Stimulated activated naive B cell treated with anti-CD40 and anti-IgM and Interleukin-4, amounts not matched to agents 10 μg/mL and 1 μg/mL and 100 μg/mL, for 72 hours (primary cell): ENCODE results near the gene NCOA3.
"Not testable (repeated sequence)": the region's sequence is repeated elsewhere in the genome, so short reads cannot be mapped to it uniquely, and the experiment has no call there.

Source experiments
- ATAC-seq, 2 donors: fragments of 150-1000 bp; cut with Tn5 transposase; replicated peaks; 2 replicates each; pipeline ENCODE4 v1.10.0; 2021; ENCODE audit warnings: moderate library complexity in 1 of 2
- DNase-seq: peaks from one replicate; pipeline ENCODE4 v3.0.0; 2021
- H3K27ac Mint-ChIP-seq: one replicate; pipeline ENCODE4 v1.8.0; 2022; ENCODE audit warnings: mild to moderate bottlenecking, mixed read lengths
- H3K27me3 Mint-ChIP-seq, 2 donors: one replicate each; pipeline ENCODE4 v1.8.0; 2022; ENCODE audit warnings: mixed read lengths in 2 of 2
- H3K36me3 Mint-ChIP-seq, 2 donors: one replicate each; pipeline ENCODE4 v1.8.0; 2022; ENCODE audit warnings: mixed read lengths in 2 of 2, mild to moderate bottlenecking in 1 of 2
- H3K4me1 Mint-ChIP-seq, 2 donors: one replicate each; pipeline ENCODE4 v1.8.0; 2022; ENCODE audit warnings: mixed read lengths in 2 of 2, mild to moderate bottlenecking in 1 of 2
- H3K4me3 Mint-ChIP-seq, 2 donors: one replicate each; pipeline ENCODE4 v1.8.0; 2022; ENCODE audit warnings: mild to moderate bottlenecking in 2 of 2, mixed read lengths in 2 of 2, moderate library complexity in 1 of 2
- H3K9me3 Mint-ChIP-seq, 2 donors: one replicate each; pipeline ENCODE4 v1.8.0; 2022; ENCODE audit warnings: mixed read lengths in 2 of 2, mild to moderate bottlenecking in 1 of 2

The NCOA3 gene

GRCh38 chr20:47481330-47482216, 20.1 kb upstream of the NCOA3 start:
- Mint-ChIP-seq H3K4me3 (no peak overlapping the region), H3K4me1 (peaks cover 46 to 73% of the 10 kb centered on the region in 2 donors), H3K9me3 (no peaks in the 10 kb centered on the region), H3K27me3 (no peaks in the 10 kb centered on the region), H3K27ac (peak overlapping the region; percentile 60), H3K36me3 (peaks cover 0 to 1% of the 10 kb centered on the region in 2 donors)
- ATAC-seq, result no peak
- DNase-seq, result no peak

- no peak for ATAC-seq
- no peak for DNase-seq
- Mint-ChIP-seq H3K4me3 (no peak overlapping the region), H3K27me3 (no peaks in the 10 kb centered on the region), H3K4me1 (peaks cover 49 to 80% of the 10 kb centered on the region in 2 donors), H3K9me3 (no peaks in the 10 kb centered on the region), H3K27ac (no peak overlapping the region), H3K36me3 (peaks cover 0 to 1% of the 10 kb centered on the region in 2 donors)
Measured at GRCh38 chr20:47482705-47483104, 19.0 kb upstream of the NCOA3 start.

DNA sequence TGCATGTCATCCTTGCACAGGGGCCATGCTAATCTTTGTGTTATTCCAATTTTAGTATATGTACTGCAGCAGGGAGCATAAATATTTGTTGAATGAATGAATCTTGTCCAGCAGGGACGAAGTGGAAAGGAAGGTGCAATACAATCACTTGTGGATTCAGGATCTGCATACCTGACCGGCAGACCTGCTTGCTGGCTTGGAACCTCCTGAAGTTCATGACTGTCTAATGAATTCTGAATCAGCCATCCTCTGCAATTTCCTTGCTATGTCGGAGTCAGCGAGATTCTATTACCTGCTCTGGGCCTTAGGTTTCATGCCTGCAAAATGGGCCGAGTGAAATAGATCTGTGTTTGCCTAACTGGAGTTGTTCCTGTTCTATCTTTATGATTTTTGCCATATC, 17.4 kb upstream of the NCOA3 start:
- H3K4me1 Mint-ChIP-seq, result peaks cover 44 to 88% of the 10 kb centered on the region in 2 donors
- no peaks in the 10 kb centered on the region for H3K9me3 Mint-ChIP-seq
- ATAC-seq (no peak), DNase-seq (no peak)
- H3K36me3 Mint-ChIP-seq, result peaks cover 1 to 2% of the 10 kb centered on the region in 2 donors
- no peaks in the 10 kb centered on the region for H3K27me3 Mint-ChIP-seq
- no peak overlapping the region for H3K27ac Mint-ChIP-seq
- H3K4me3 Mint-ChIP-seq, result no peak overlapping the region

GRCh38 chr20:47487175-47487917, 14.3 kb upstream of the NCOA3 start:
- H3K4me1 Mint-ChIP-seq, result peaks cover 29 to 90% of the 10 kb centered on the region in 2 donors
- peaks cover 0 to 2% of the 10 kb centered on the region in 2 donors for H3K9me3 Mint-ChIP-seq
- H3K27me3 Mint-ChIP-seq, result no peaks in the 10 kb centered on the region
- peaks cover 5% of the 10 kb centered on the region in 2 donors for H3K36me3 Mint-ChIP-seq
- H3K27ac Mint-ChIP-seq, result peak overlapping the region; percentile 97
- H3K4me3 Mint-ChIP-seq, result peak overlapping the region; percentile 54 to 67
- ATAC-seq (peak; percentile 82), DNase-seq (peak; percentile 75)

GRCh38 chr20:47489448-47489872, 12.2 kb upstream of the NCOA3 start:
- peak; percentile 9 to 17 for ATAC-seq

DNA sequence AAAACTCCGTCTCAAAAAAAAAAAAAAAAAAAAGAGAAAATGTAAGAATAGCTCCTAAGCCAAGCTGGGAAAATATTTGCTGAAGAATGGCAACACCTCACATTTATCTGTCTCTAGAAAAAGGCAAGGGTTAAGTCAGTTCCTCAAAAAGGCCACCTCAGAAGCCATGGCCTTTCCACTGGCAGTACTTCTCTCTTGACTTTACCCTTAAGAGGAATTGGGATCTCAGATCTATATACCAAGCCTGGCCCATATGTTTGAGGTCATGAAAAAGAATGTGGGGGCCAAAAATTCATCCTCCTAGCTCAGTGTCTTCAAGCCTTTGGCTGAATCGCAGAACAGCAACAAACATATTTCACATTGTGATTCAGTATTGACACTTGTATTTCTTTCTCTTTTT, 10.9 kb upstream of the NCOA3 start:
- peak overlapping the region in 1 of 2 donors; percentile 30 for H3K4me3 Mint-ChIP-seq
- H3K27ac Mint-ChIP-seq, result peak overlapping the region; percentile 97
- DNase-seq (peak; percentile 45), ATAC-seq (peak; percentile 41 to 52)
- H3K9me3 Mint-ChIP-seq, result peaks cover 0 to 2% of the 10 kb centered on the region in 2 donors
- peaks cover 31 to 79% of the 10 kb centered on the region in 2 donors for H3K4me1 Mint-ChIP-seq
- H3K36me3 Mint-ChIP-seq, result peaks cover 4 to 5% of the 10 kb centered on the region in 2 donors
- no peaks in the 10 kb centered on the region for H3K27me3 Mint-ChIP-seq

More at GRCh38 chr20:47489448-47489872, 12.2 kb upstream of the NCOA3 start:
- peaks cover 36 to 91% of the 10 kb centered on the region in 2 donors for H3K4me1 Mint-ChIP-seq
- no peaks in the 10 kb centered on the region for H3K27me3 Mint-ChIP-seq
- peaks cover 0 to 2% of the 10 kb centered on the region in 2 donors for H3K9me3 Mint-ChIP-seq
- H3K27ac Mint-ChIP-seq, result peak overlapping the region; percentile 97
- peaks cover 5% of the 10 kb centered on the region in 2 donors for H3K36me3 Mint-ChIP-seq
- peak overlapping the region; percentile 69 to 71 for H3K4me3 Mint-ChIP-seq
- peak; percentile 52 for DNase-seq

- DNase-seq, result no peak
- peaks cover 29 to 73% of the 10 kb centered on the region in 2 donors for H3K4me1 Mint-ChIP-seq
- no peaks in the 10 kb centered on the region for H3K27me3 Mint-ChIP-seq
- no peak for ATAC-seq
- peaks cover 7 to 8% of the 10 kb centered on the region in 2 donors for H3K36me3 Mint-ChIP-seq
- peaks cover 0 to 4% of the 10 kb centered on the region in 2 donors for H3K9me3 Mint-ChIP-seq
- H3K27ac Mint-ChIP-seq, result no peak overlapping the region
- no peak overlapping the region for H3K4me3 Mint-ChIP-seq
Measured at GRCh38 chr20:47492284-47492683, 9.4 kb upstream of the NCOA3 start.

GRCh38 chr20:47493175-47493962, 8.3 kb upstream of the NCOA3 start:
- peak overlapping the region; percentile 32 for H3K27ac Mint-ChIP-seq
- no peaks in the 10 kb centered on the region for H3K27me3 Mint-ChIP-seq
- H3K4me3 Mint-ChIP-seq, result peak overlapping the region; percentile 46 to 49
- H3K4me1 Mint-ChIP-seq, result peaks cover 30 to 74% of the 10 kb centered on the region in 2 donors
- peaks cover 7 to 8% of the 10 kb centered on the region in 2 donors for H3K36me3 Mint-ChIP-seq
- no peak for DNase-seq
- ATAC-seq, result peak; percentile 38
- peaks cover 0 to 4% of the 10 kb centered on the region in 2 donors for H3K9me3 Mint-ChIP-seq

DNA sequence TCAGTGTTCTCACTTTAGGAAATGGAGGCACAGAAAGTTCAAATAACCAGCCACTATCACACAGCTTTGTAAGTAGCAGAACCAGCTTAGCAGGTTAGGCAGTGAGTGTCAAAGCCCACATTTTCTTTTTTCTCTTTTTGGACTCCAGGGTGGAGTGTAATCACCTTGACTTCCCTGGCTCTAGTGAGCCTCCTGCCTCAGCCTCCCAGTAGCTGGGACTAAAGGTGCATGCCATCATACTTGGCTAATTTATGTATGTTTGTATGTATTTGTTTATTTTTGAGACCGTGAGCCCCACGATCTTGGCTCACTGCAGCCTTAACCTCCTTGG, 7.8 kb upstream of the NCOA3 start:
- H3K36me3 Mint-ChIP-seq, result peaks cover 7 to 8% of the 10 kb centered on the region in 2 donors
- no peak overlapping the region for H3K4me3 Mint-ChIP-seq
- H3K9me3 Mint-ChIP-seq, result peaks cover 0 to 4% of the 10 kb centered on the region in 2 donors
- H3K27me3 Mint-ChIP-seq, result no peaks in the 10 kb centered on the region
- DNase-seq (no peak), ATAC-seq (no peak)
- H3K4me1 Mint-ChIP-seq, result peaks cover 31 to 71% of the 10 kb centered on the region in 2 donors
- peak overlapping the region; percentile 47 for H3K27ac Mint-ChIP-seq

DNA sequence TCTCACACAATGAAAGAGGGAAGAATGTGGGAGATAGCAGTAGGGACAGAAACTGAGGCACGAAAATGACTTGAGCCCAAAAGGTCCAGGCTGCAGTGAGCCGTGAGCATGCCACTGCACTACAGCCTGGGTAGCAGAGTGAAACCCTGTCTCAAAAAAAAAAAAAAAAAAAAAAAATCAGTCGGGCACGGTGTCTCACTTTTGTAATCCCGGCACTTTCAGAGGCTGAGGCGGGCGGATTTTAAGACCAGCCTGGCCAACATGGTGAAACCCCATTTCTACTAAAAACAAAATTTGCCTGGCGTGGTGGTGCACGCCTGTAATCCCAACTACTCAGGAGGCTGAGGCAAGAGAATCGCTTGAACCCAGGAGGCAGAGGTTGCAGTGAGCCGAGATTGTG, 7.1 kb upstream of the NCOA3 start:
- Mint-ChIP-seq H3K27ac (peak overlapping the region; percentile 56), H3K4me1 (peaks cover 27 to 64% of the 10 kb centered on the region in 2 donors)
- not testable (repeated sequence) for H3K9me3 Mint-ChIP-seq, ATAC-seq, H3K36me3 Mint-ChIP-seq, DNase-seq, H3K27me3 Mint-ChIP-seq, H3K4me3 Mint-ChIP-seq

GRCh38 chr20:47496118-47496517, 5.6 kb upstream of the NCOA3 start:
- ATAC-seq (no peak), DNase-seq (no peak)
- Mint-ChIP-seq H3K36me3 (peaks cover 3% of the 10 kb centered on the region in 2 donors), H3K27ac (no peak overlapping the region), H3K4me1 (peaks cover 32 to 61% of the 10 kb centered on the region in 2 donors), H3K9me3 (peaks cover 0 to 2% of the 10 kb centered on the region in 2 donors), H3K4me3 (no peak overlapping the region), H3K27me3 (no peaks in the 10 kb centered on the region)

DNA sequence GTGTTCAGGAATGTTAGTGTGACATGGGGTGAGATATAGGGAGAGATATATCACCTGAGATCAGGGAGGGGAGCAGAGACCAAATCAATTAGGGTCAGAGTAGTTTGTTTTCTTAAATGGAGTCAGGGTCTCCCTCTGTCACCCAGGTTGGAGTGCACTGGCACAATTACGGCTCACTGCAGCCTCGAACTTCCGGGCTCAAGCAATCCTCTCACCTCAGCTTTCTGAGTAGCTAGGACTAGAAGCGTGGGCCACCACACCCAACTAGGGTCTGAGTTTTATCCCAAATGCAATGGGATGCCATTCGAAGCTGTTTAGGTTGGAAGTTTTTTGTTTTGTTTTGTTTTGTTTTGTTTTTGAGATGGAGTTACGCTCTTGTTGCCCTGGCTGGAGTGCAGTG, 3.1 kb upstream of the NCOA3 start:
- peaks cover 28 to 40% of the 10 kb centered on the region in 2 donors for H3K4me1 Mint-ChIP-seq
- H3K27me3 Mint-ChIP-seq, result no peaks in the 10 kb centered on the region
- no peak overlapping the region for H3K4me3 Mint-ChIP-seq
- H3K9me3 Mint-ChIP-seq, result peaks cover 0 to 2% of the 10 kb centered on the region in 2 donors
- H3K36me3 Mint-ChIP-seq, result peaks cover 16 to 17% of the 10 kb centered on the region in 2 donors
- H3K27ac Mint-ChIP-seq, result peak overlapping the region; percentile 33
- DNase-seq, result no peak
- ATAC-seq, result no peak

DNA sequence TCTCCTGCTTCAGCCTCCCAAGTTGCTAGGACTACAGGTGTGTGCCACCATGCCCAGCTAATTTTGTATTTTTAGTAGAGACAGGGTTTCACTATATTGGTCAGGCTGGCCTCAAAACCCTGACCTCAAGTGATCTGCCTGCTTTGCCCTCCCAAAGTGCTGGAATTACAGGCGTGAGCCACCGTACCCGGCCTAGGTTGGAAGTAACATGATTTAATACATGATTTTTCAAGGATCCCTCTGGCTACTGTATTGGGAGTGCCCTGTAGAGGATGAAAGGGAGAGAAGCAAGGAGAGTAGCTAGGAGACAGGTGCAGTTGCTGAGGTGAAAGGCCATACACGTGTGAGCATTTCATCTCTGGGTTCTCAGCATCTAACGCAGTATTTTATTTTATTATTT, 2.6 kb upstream of the NCOA3 start:
- no peaks in the 10 kb centered on the region for H3K27me3 Mint-ChIP-seq
- no peak overlapping the region for H3K4me3 Mint-ChIP-seq
- no peak overlapping the region for H3K27ac Mint-ChIP-seq
- no peak for DNase-seq
- peaks cover 27 to 36% of the 10 kb centered on the region in 2 donors for H3K4me1 Mint-ChIP-seq
- H3K9me3 Mint-ChIP-seq, result peaks cover 0 to 2% of the 10 kb centered on the region in 2 donors
- peaks cover 18 to 20% of the 10 kb centered on the region in 2 donors for H3K36me3 Mint-ChIP-seq
- ATAC-seq, result no peak

- H3K27ac Mint-ChIP-seq, H3K9me3 Mint-ChIP-seq, H3K27me3 Mint-ChIP-seq, ATAC-seq, DNase-seq: not testable (repeated sequence)
- peaks cover 20% of the 10 kb centered on the region in 2 donors for H3K36me3 Mint-ChIP-seq
- peak overlapping the region; percentile 90 to 100 for H3K4me3 Mint-ChIP-seq
- peaks cover 24 to 31% of the 10 kb centered on the region in 2 donors for H3K4me1 Mint-ChIP-seq
Measured at GRCh38 chr20:47500082-47500481, 1.6 kb upstream of the NCOA3 start.
